Right lobe of liver (tissue), 6 donors: ENCODE measurements around the gene NRP2. TPM values are rescaled to one million over a fixed set of nuclear protein-coding genes. Genes with fewer than 3 reads are reported as not detected.

Experiments
- ATAC-seq, 4 donors: fragments of 200-7000 bp; cut with Tn5 transposase; one replicate each; pipeline ENCODE4 v1.9.1; 2020; ENCODE audit warnings: mild to moderate bottlenecking in 4 of 4, moderate library complexity in 4 of 4
- DNase-seq, 3 donors: peaks; one replicate each; pipeline ENCODE4 v3.0.0-alpha.2; 2020
- H3K27ac ChIP-seq, 3 donors: fragments of 200-600 bp; one replicate each; pipeline ENCODE4 v1.8.0; 2022
- H3K27me3 ChIP-seq, 2 donors: fragments of 200-600 bp; one replicate each; pipeline ENCODE4 v1.8.0; 2022
- H3K36me3 ChIP-seq, 4 donors: fragments of 200-600 bp; sonication (generic) in 1 of 4; one replicate each; pipeline versions ENCODE4 v1.5.1 to v1.8.0; 2017 to 2022; ENCODE audit warnings: control low read depth in 1 of 4
- H3K4me1 ChIP-seq, 4 donors: fragments of 200-600 bp; sonication (generic) in 1 of 4; one replicate each; pipeline versions ENCODE4 v1.5.1 to v1.8.0; 2017 to 2022; ENCODE audit warnings: control low read depth in 1 of 4
- H3K4me3 ChIP-seq, 3 donors: fragments of 200-600 bp; one replicate each; pipeline ENCODE4 v1.8.0; 2022
- H3K9me3 ChIP-seq, 4 donors: fragments of 200-600 bp; sonication (generic) in 1 of 4; one replicate each; pipeline versions ENCODE4 v1.5.1 to v1.8.0; 2017 to 2022; ENCODE audit warnings: control low read depth in 1 of 4
- POLR2A ChIP-seq: fragments of 450-650 bp; IDR thresholded peaks from one replicate; pipeline ENCODE4 v1.6.1; 2017; ENCODE audit warnings: antibody characterized with exemption, mild to moderate bottlenecking
- WGBS: methylation state at CpG from one replicate; pipeline ENCODE4 v1.1.6; 2018; ENCODE audit warnings: low coverage, low lambda C conversion rate; ENCODE audit not compliant: insufficient coverage; ENCODE audit errors: missing lambda C conversion rate; 5-methylcytosine and 5-hydroxymethylcytosine counted together
- intact Hi-C, 2 donors: fragments of 100-400 bp; cut with DNase I; formaldehyde crosslinking; loops; one replicate each; pipeline versions ENCODE4 v1.11.2 to v1.14.1; 2022
- total RNA-seq, 6 experiments: library from RNA; depleted of rRNA in 2 of 6; stranded (reverse); fragments of >200 nt in 2 of 6; fragmentation: NEBNext Ultra II Directional in 3 of 6; extraction: Animal tissue kit (Norgen Biotek cat#: 25700) in 3 of 6; gene quantifications; one replicate each; pipeline versions ENCODE4 v1.1.0 to v1.2.4, GENCODE V29; 2016 to 2023
- TF ChIP-seq, protein P1 (sequence below), 4 donors: fragments of 200-600 bp in 3 of 4; fragments of 450-650 bp in 1 of 4; IDR thresholded peaks; one replicate each; pipeline versions ENCODE4 v1.5.1 to v1.8.0; 2016 to 2022; ENCODE audit warnings: antibody characterized with exemption in 4 of 4, mild to moderate bottlenecking in 2 of 4
- donor health status: DM: no; HTN: yes; CAD: no.
- donor health status: DM: no; HTN: no; CAD: no.
- donor health status: DM: no; HTN: no; CAD: no.
- donor health status: DM: no; HTN: yes; CAD: no.
- donor health status: DM: no; HTN: yes; CAD: no.

Gene NRP2
- total RNA-seq, 6 experiments from 2014 or later = 5.5 to 23.7 (median 8.6) TPM

DNA sequence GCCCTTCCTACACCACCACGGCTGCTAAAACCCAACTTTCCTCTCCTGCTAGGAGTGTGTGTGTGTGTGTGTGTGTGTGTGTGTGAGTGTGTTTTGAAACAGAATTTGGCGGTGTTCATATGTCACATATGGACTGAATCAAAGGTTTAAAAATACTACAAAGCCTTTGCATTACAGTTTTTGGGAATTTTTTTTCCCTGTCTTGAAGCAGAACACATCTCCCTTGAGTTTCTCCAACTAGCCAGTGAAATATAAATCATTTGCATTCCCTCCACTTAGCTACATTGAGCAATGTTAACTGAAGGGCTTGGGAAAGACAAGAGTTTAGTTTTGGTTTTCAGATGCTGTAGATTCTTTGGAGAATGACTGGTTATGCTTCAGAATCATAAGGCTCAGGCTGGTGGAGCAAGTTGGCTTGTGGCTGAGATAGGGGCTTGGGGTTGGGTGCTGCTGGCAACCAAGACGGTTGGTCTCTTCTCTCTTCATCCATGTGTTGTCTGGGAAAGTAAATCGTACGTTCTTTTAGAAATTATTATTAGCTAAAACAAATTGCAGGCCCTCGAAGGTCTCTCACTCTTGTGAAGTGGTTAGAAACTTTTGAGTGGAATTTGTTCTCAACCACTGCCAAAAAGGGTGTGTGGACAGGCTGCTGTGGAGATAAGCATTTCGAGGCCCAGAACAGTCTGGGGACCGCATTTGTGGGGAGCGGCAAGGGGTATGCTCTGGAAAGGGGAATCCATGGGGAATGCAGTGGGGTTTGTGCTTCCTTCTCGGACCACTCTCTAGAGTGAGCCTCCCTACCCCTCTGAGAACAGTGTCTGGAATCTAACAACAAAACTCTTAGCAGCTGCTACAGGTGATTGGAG lies 1.4 kb downstream of the NRP2 start:
- Histone ChIP-seq H3K4me1 (peaks cover 0 to 24% (median 2%) of the 10 kb centered on the region in 4 donors), H3K27ac (peak overlapping the region in 2 of 3 donors; percentile 62 to 86), H3K27me3 (peaks cover 0 to 8% of the 10 kb centered on the region in 2 donors), H3K36me3 (no peaks in the 10 kb centered on the region), H3K9me3 (no peaks in the 10 kb centered on the region), H3K4me3 (peak overlapping the region; percentile 51 to 56 (median 52))
- ATAC-seq (no peak), DNase-seq (no peak)
- 58% methylated on average over 9 of the region's 10 CpGs for WGBS
- TF ChIP-seq, protein P1, sequence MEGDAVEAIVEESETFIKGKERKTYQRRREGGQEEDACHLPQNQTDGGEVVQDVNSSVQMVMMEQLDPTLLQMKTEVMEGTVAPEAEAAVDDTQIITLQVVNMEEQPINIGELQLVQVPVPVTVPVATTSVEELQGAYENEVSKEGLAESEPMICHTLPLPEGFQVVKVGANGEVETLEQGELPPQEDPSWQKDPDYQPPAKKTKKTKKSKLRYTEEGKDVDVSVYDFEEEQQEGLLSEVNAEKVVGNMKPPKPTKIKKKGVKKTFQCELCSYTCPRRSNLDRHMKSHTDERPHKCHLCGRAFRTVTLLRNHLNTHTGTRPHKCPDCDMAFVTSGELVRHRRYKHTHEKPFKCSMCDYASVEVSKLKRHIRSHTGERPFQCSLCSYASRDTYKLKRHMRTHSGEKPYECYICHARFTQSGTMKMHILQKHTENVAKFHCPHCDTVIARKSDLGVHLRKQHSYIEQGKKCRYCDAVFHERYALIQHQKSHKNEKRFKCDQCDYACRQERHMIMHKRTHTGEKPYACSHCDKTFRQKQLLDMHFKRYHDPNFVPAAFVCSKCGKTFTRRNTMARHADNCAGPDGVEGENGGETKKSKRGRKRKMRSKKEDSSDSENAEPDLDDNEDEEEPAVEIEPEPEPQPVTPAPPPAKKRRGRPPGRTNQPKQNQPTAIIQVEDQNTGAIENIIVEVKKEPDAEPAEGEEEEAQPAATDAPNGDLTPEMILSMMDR (IDR thresholded peaks at IDR 0.05) = no peak
- TF ChIP-seq POLR2A = no peak
- intact Hi-C loops = no loop called here

DNA sequence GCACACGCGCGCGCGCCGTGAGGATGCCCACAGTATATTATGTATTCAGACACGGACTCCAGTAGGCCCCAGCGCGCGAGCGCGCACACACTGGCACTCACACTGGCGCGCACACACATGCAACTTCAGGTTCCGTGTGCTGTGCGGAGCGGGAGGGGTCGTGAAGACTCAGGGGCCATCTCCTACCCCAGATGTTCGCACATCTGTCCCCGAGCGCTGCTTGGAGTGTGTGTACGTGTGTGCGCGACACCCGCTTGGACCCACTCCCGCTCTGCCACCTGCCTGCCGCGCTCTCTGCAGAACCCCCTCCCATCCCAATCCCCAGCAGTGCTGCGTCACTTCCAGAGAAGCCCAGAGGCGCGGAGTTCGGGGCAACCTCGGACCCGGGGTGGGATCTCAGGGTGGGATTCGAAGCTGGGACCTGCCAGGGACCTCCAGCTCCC lies 2.6 kb downstream of the NRP2 start:
- H3K4me3 ChIP-seq = peak overlapping the region; percentile 51 to 56 (median 52)
- intact Hi-C loops = no loop called here
- WGBS = 26% methylated on average over 10 of the region's 35 CpGs
- peak overlapping the region in 1 of 3 donors; percentile 86 for H3K27ac ChIP-seq
- DNase-seq = peak in 1 of 3 donors; percentile 58
- no peaks in the 10 kb centered on the region for H3K9me3 ChIP-seq
- peak in 2 of 4 donors; percentile 2 to 3 for ATAC-seq
- H3K4me1 ChIP-seq = peaks cover 0 to 23% (median 2%) of the 10 kb centered on the region in 4 donors
- TF ChIP-seq, protein P1 (IDR thresholded peaks at IDR 0.05) = no peak
- TF ChIP-seq POLR2A = no peak
- H3K27me3 ChIP-seq = peaks cover 0 to 8% of the 10 kb centered on the region in 2 donors
- no peaks in the 10 kb centered on the region for H3K36me3 ChIP-seq

DNA sequence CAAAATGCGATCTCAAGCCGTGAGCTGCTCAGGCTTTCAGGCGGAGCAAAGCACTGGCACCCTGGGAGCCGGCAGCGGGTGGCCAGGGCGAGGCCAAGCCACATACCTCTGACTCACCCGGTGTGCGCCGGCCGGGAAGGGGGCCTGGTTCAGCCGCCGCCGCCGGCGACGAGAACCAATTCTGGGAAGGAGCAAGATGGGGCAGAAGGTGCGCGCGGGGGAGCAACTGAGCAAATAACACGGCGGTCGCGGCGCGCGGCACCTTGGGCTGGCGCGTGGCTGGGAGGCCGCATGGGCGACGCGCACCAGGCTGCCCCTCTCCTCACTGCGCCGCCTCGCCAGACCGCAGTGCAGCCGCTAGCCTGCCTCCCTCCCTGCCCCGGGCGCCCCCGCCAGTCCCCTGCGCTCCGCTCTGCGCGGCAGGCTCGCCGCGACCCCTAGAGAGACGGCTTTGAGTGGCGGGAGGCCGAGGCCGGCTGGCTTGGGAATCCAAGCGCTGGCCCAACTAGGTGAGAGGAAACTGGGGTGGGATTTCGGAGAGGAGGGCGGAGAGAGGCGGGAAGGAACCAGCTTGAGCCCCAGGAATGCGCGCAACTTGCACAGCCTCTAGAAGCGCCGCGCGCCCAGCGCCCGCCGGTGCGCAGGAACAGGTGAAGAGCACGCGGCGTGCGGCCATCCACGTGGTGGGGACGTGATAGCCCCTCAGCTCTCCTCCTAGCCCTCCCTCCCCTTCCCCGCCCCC lies 3.2 kb downstream of the NRP2 start:
- intact Hi-C loops = no loop called here
- ATAC-seq = peak; percentile 6 to 26 (median 14)
- Histone ChIP-seq H3K36me3 (no peaks in the 10 kb centered on the region), H3K27me3 (peaks cover 0 to 8% of the 10 kb centered on the region in 2 donors), H3K9me3 (no peaks in the 10 kb centered on the region), H3K4me3 (peak overlapping the region; percentile 51 to 56 (median 52)), H3K4me1 (peaks cover 0 to 23% (median 2%) of the 10 kb centered on the region in 4 donors), H3K27ac (peak overlapping the region in 1 of 3 donors; percentile 86)
- TF ChIP-seq POLR2A = no peak
- TF ChIP-seq, protein P1 (IDR thresholded peaks at IDR 0.05) = no peak
- WGBS = 0% methylated on average over 15 of the region's 72 CpGs
- DNase-seq = peak in 1 of 3 donors; percentile 41

DNA sequence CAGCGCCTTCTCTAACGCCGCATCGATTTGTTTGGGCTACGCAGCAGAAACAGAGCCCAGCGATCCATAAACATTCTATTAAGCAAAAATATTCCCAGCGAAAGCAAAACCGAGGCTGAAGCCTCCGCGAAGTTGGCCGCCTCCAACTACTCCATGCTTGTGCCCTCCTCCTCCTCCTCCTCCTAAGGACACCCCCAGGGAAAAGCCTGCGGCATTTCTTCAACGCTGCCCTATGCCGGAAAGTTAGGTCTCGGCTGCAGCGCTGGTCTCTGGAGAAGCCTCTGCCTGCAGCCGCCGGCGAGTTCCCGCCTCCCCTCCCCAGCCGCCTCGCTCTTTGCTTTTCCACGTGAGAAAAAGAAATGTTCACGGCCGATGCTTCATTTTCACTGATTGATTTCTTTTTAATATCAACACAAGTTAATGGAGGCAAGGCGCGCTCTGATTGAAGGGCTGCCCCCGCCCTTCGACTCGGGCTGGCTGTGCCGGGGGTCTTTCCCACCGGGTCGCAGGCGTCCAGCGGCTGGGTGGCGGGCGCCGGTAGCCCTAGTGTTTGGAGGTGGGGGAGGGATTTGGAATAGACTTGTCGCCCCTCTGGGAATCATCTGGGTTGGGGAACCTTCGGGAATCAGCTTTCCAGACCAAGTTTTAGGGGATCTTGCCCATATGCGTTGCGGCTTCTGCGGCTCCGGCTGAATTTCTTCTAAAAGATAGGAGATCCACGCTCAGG lies 3.9 kb downstream of the NRP2 start:
- peak in 1 of 3 donors; percentile 46 for DNase-seq
- intact Hi-C loops = no loop called here
- Histone ChIP-seq H3K9me3 (no peaks in the 10 kb centered on the region), H3K4me1 (peaks cover 0 to 23% (median 2%) of the 10 kb centered on the region in 4 donors), H3K27ac (peak overlapping the region in 1 of 3 donors; percentile 86), H3K4me3 (peak overlapping the region; percentile 51 to 56 (median 52)), H3K36me3 (no peaks in the 10 kb centered on the region), H3K27me3 (peaks cover 0 to 7% of the 10 kb centered on the region in 2 donors)
- TF ChIP-seq, protein P1 (IDR thresholded peaks at IDR 0.05) = no peak
- TF ChIP-seq POLR2A = no peak
- ATAC-seq = peak in 1 of 4 donors; percentile 7
- WGBS = 4% methylated on average over 27 of the region's 45 CpGs
